ENCODE results near the gene EREG.

EREG gene

DNA sequence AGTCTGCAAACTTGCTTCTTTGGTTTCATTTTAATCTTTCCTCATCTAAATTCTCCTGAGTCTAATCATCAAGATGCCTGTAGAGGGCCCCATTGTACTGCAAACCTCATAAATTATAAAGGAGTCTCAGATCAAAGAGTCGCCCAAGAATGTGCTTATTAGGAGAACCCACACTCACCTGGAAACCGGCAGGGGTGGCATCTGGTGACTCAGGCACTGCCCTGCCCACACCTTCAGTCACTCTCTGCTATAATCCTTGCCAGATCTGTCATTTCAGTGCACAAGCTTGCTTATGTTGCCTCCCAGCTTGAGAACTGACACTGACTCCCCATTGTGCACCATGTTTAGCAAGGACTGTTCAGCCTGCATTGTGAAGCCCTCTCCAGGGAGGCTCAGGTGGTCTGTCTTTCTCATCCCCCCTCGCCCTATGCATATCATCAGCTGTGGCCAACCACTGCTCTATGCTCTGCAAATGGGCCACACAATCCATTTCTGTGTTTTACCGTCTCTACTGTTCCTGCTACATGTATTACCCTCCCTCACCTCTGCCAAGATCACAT is 44.3 kb upstream of the EREG start:
- TF ChIP-seq, protein P1, sequence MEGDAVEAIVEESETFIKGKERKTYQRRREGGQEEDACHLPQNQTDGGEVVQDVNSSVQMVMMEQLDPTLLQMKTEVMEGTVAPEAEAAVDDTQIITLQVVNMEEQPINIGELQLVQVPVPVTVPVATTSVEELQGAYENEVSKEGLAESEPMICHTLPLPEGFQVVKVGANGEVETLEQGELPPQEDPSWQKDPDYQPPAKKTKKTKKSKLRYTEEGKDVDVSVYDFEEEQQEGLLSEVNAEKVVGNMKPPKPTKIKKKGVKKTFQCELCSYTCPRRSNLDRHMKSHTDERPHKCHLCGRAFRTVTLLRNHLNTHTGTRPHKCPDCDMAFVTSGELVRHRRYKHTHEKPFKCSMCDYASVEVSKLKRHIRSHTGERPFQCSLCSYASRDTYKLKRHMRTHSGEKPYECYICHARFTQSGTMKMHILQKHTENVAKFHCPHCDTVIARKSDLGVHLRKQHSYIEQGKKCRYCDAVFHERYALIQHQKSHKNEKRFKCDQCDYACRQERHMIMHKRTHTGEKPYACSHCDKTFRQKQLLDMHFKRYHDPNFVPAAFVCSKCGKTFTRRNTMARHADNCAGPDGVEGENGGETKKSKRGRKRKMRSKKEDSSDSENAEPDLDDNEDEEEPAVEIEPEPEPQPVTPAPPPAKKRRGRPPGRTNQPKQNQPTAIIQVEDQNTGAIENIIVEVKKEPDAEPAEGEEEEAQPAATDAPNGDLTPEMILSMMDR (IDR thresholded peaks at IDR 0.05; ENCODE audit: insufficient read depth, low read depth, low read length, missing control alignments): peak; percentile 65
- DNase-seq (ENCODE audit: low read depth): peak; percentile 96
- no peak overlapping the region for H3K4me3 ChIP-seq (ENCODE audit: low read length)

DNA sequence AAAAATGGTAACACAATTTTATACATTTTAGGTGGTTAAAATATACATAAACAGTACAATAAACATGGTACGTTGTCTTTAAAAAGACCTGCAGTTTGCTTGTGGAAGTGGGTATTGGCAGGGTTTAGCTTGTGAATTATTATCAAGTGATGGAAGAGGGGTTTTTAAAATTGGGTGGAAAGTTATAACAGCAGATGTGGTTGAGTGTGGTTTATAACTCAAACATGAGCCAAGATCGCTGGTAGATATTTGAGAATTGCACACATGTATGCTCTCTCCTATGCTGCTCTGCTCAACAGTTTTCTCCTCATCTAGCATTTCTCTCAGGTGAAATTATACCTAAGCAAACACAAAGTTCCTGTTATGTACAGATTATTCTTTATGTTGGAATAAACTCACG is 42.6 kb upstream of the EREG start:
- no peak overlapping the region for H3K4me3 ChIP-seq (ENCODE audit: low read length)
- no peak for DNase-seq (ENCODE audit: low read depth)
- TF ChIP-seq, protein P1 (IDR thresholded peaks at IDR 0.05; ENCODE audit: insufficient read depth, low read depth, low read length, missing control alignments): no peak

DNA sequence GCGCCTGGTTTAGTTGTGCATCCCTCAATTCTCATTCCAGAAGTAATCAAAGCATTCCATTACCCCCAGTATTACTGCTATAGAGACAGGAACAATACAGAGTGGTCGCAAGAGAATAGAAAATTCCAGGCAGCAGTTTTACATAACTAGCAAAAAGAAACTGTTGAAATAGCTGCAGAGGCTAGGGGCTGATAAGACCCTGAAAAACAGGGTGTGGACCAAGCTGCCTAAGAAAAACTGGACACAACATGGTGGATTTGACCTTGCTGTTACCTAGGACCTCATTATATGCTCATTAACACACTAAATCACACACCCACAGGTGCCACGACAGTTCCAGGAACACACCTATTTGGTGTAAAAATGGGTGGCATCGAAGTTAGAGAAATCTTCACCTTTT is 41.3 kb upstream of the EREG start:
- no peak overlapping the region for H3K4me3 ChIP-seq (ENCODE audit: low read length)
- TF ChIP-seq, protein P1 (IDR thresholded peaks at IDR 0.05; ENCODE audit: insufficient read depth, low read depth, low read length, missing control alignments): no peak

DNA sequence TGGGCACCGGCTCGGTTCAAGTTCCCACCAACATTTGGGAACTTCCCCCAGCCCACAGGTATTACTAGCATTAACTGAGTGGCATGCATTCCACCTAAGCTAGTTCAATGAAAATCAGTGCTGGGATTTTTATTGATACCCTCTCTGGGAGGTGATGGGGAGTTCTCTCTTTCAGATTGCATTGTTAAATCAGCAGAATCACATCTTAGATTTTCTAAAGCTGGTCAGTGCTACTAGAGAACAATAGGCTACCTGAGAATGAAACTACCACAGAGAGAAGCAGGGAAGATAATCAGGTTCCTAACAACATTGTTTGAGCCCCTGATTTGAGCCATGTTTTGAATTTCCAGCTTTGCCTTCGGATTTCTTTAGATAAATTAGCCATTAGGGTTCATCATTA is 40.7 kb upstream of the EREG start:
- TF ChIP-seq, protein P1 (IDR thresholded peaks at IDR 0.05; ENCODE audit: insufficient read depth, low read depth, low read length, missing control alignments): no peak
- no peak for DNase-seq (ENCODE audit: low read depth)
- H3K4me3 ChIP-seq (ENCODE audit: low read length): no peak overlapping the region

More for the DNA sequence above, 41.3 kb upstream of the EREG start:
- DNase-seq (ENCODE audit: low read depth): no peak

DNA sequence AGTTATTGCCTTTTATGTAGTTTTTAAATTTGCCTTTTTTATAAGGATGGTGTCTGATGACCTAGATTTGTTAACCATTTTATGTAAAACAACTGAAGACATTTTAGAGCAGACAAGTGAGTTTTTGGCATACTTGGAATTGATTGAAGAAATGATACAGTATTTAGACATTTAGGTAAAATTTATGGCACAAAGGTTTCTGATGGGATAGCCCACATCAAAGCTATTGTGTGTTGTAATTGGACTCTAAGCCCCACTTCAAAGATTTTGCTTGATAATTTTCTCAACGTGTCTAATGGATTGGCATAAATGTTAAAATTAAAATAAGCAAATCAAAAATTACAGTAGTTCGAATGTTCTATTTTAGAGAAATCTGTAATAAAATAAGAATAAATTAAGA is 39.1 kb upstream of the EREG start:
- TF ChIP-seq, protein P1 (IDR thresholded peaks at IDR 0.05; ENCODE audit: insufficient read depth, low read depth, low read length, missing control alignments): no peak
- no peak for DNase-seq (ENCODE audit: low read depth)

DNA sequence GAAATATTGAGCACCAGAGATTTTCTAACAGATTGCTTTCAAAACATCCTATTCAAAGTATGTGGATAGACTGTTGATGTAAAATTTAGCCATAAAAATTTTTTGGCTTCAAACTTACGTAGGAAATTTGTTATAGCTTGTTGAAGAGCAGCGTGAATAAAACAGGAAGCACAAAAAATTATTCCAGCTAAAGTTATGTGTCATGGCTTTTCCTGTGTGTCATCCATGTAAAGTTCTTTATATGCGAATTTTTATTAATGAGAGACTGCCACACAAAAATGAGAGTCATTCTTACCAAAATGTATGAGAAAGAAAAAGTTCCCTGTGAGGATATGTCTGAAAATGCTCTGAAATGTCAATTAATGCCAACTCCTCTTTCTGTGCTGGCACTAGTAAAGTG is 37.2 kb upstream of the EREG start:
- peak; percentile 59 for DNase-seq (ENCODE audit: low read depth)
- TF ChIP-seq, protein P1 (IDR thresholded peaks at IDR 0.05; ENCODE audit: insufficient read depth, low read depth, low read length, missing control alignments): no peak
- H3K4me3 ChIP-seq (ENCODE audit: low read length): no peak overlapping the region

More for the DNA sequence above, 39.1 kb upstream of the EREG start:
- no peak overlapping the region for H3K4me3 ChIP-seq (ENCODE audit: low read length)

DNA sequence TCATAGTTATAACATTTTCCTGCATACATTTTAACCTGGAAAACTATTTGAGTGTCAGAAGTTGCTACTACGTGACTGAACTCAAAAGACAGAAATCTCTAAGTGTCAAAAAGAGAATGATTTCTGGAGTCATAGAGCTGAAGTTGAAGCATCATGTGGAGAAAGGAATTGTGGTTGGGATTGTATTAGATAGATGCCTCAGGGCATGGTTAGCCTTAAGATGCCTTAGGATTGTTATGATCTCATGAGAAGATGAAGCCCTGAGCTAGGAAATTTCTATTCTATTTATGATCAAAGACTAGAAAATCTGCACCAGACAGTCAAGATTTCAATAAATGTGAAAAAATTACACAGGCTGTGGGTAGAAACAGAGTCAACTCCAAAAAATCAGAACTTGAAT is 36.4 kb upstream of the EREG start:
- no peak overlapping the region for H3K4me3 ChIP-seq (ENCODE audit: low read length)
- TF ChIP-seq, protein P1 (IDR thresholded peaks at IDR 0.05; ENCODE audit: insufficient read depth, low read depth, low read length, missing control alignments): no peak
- DNase-seq (ENCODE audit: low read depth): peak; percentile 41
